ENCODE results near the gene GLIS1.

The GLIS1 gene

GRCh38 chr1:53633073-53633704 lies 105.8 kb downstream of the GLIS1 start:
- H4K20me1 ChIP-seq (ENCODE audit: low read depth, low read length): no peaks in the 10 kb centered on the region
- no peaks in the 10 kb centered on the region for H3K79me2 ChIP-seq (ENCODE audit: insufficient read depth, low read length)

DNA sequence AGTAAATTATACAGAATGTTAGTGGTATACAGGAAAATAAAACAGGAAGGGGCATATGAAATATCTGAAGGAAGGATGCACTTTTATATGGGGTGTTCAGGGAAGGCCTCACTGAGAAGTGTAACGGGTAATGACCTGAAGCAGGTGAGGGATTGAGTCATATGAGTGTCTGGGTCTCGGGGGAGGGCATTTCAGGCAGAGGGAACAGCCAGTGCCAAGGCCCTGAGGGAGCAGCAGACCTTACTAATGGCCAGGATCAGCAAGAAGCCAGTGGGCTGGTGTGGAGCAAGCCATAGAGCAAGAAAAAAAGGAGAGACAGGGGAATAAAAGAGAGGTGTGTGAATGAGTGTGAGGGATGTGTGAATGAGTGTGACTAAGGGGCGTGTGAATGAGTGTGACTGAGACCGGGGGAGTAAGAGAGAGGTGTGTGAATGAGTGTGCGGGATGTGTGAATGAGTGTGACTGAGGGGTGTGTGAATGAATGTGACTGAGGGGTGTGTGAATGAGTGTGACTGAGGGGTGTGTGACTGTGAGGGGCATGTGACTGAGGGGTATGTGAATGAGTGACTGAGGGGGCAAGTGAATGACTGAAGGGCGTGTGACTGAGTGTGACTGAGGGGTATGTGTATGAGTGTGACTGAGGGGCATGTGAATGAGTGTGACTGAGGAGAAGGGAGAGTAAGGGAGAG lies 107.2 kb downstream of the GLIS1 start:
- H3K27me3 ChIP-seq (ENCODE audit: low read length): no peaks in the 10 kb centered on the region
- H3F3A ChIP-seq (ENCODE audit: insufficient read depth): no peaks in the 10 kb centered on the region
- no peak overlapping the region for H3K27ac ChIP-seq (ENCODE audit: low read depth, low read length)
- H2AFZ ChIP-seq (ENCODE audit: low read depth, low read length, severe bottlenecking): no peak overlapping the region
- no peaks in the 10 kb centered on the region for H3K79me2 ChIP-seq (ENCODE audit: insufficient read depth, low read length)
- TF ChIP-seq CTCF (IDR thresholded peaks at IDR 0.05; ENCODE audit: insufficient read depth, low read length, poor library complexity, severe bottlenecking) (no peak), EZH2phosphoT487 (conservative IDR thresholded peaks at IDR 0.05; ENCODE audit: low read length) (no peak)
- no peaks in the 10 kb centered on the region for H3K9me2 ChIP-seq (replicated peaks; ENCODE audit: insufficient read depth, low read length)
- no peaks in the 10 kb centered on the region for H3K36me3 ChIP-seq (ENCODE audit: low read length)
- no peak overlapping the region for H3K4me3 ChIP-seq (ENCODE audit: insufficient read depth, low read length, poor library complexity, severe bottlenecking)
- no peak overlapping the region for H3K4me2 ChIP-seq (ENCODE audit: low read depth, low read length, poor library complexity, severe bottlenecking)
- H4K20me1 ChIP-seq (ENCODE audit: low read depth, low read length): no peaks in the 10 kb centered on the region
- no peak overlapping the region for H3K9ac ChIP-seq (ENCODE audit: low read length)
- no peaks in the 10 kb centered on the region for H3K9me3 ChIP-seq (ENCODE audit: insufficient read depth, low read length)

More at GRCh38 chr1:53633073-53633704, 105.8 kb downstream of the GLIS1 start:
- Histone ChIP-seq H3K4me2 (ENCODE audit: low read depth, low read length, poor library complexity, severe bottlenecking) (no peak overlapping the region), H3K9me3 (ENCODE audit: insufficient read depth, low read length) (no peaks in the 10 kb centered on the region), H3K27ac (ENCODE audit: low read depth, low read length) (no peak overlapping the region), H3K36me3 (ENCODE audit: low read length) (no peaks in the 10 kb centered on the region), H3F3A (ENCODE audit: insufficient read depth) (no peaks in the 10 kb centered on the region), H3K9me2 (replicated peaks; ENCODE audit: insufficient read depth, low read length) (no peaks in the 10 kb centered on the region), H3K27me3 (ENCODE audit: low read length) (no peaks in the 10 kb centered on the region), H3K4me3 (ENCODE audit: insufficient read depth, low read length, poor library complexity, severe bottlenecking) (no peak overlapping the region), H3K9ac (ENCODE audit: low read length) (no peak overlapping the region), H2AFZ (ENCODE audit: low read depth, low read length, severe bottlenecking) (no peak overlapping the region)
- TF ChIP-seq CTCF (IDR thresholded peaks at IDR 0.05; ENCODE audit: insufficient read depth, low read length, poor library complexity, severe bottlenecking) (no peak), EZH2phosphoT487 (conservative IDR thresholded peaks at IDR 0.05; ENCODE audit: low read length) (no peak)

- H3K27me3 ChIP-seq (ENCODE audit: low read length): no peaks in the 10 kb centered on the region
- no peak overlapping the region for H3K4me2 ChIP-seq (ENCODE audit: low read depth, low read length, poor library complexity, severe bottlenecking)
- H3K9me3 ChIP-seq (ENCODE audit: insufficient read depth, low read length): no peaks in the 10 kb centered on the region
- no peak overlapping the region for H3K27ac ChIP-seq (ENCODE audit: low read depth, low read length)
- no peaks in the 10 kb centered on the region for H3K9me2 ChIP-seq (replicated peaks; ENCODE audit: insufficient read depth, low read length)
- H3K79me2 ChIP-seq (ENCODE audit: insufficient read depth, low read length): no peaks in the 10 kb centered on the region
- H3K4me3 ChIP-seq (ENCODE audit: insufficient read depth, low read length, poor library complexity, severe bottlenecking): no peak overlapping the region
- no peaks in the 10 kb centered on the region for H4K20me1 ChIP-seq (ENCODE audit: low read depth, low read length)
- no peaks in the 10 kb centered on the region for H3K36me3 ChIP-seq (ENCODE audit: low read length)
- no peak overlapping the region for H3K9ac ChIP-seq (ENCODE audit: low read length)
- H3F3A ChIP-seq (ENCODE audit: insufficient read depth): no peaks in the 10 kb centered on the region
- no peak for TF ChIP-seq CTCF (IDR thresholded peaks at IDR 0.05; ENCODE audit: insufficient read depth, low read length, poor library complexity, severe bottlenecking)
- no peak for TF ChIP-seq EZH2phosphoT487 (conservative IDR thresholded peaks at IDR 0.05; ENCODE audit: low read length)
- H2AFZ ChIP-seq (ENCODE audit: low read depth, low read length, severe bottlenecking): no peak overlapping the region
These were observed 109.8 kb downstream of the GLIS1 start for GRCh38 chr1:53629101-53629691.
